Hematopoietic multipotent progenitor cell treated with erythropoietin and hydrocortisone succinate and interleukin-3 and kit ligand, for 8 days (in vitro differentiated cells): ENCODE data around the gene PSD2.

Source experiments
- DNase-seq: peaks from one replicate; pipeline ENCODE4 v3.0.0-alpha.2; 2015

The PSD2 gene

DNA sequence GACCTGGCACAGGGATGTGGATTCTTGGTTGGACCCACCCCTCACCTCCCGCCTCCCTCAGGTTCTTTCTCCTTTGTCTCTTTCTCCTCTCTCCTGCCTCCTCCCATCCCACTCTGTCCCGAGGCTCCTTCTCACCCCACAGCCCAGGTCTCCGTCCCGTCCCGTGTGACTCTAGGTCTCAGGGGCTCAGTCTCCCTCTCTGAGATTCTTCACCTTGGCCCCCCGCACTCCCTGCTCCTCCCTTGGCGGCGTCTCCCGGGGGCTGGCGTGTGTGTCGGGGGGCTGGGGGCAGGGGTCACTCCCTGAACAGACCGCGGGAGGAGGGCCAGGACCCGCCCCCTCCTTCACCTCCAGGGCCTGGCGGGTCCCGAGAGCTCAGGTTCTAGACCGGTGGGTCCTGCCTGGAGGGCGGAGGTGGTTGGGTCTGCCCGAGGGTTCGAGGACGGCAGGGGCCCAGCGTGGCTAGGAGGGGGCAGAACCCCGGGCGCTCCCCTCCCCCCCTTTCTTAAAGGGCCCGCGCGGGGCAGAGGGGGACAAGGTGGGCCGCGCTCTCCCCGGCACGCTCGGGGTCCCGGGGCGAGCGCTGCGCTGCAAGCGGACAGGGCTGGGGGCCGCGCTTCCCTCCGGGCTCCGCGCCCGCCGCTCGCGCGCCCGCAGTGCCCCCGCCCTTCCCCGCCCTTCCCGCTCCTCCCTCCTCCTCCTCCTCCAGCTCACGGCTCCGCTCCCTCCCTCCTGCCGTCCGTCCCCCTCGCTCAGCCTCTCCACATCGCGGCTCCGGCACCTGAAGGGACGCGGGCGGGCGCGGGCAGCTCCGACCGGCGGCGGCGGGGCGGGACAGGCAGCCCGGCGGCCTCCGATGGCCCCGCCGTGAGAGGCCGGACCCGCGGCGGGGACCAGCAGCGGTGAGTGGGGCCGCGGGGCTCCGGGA is at the start of gene PSD2:
TSS of gene PSD2 (plus strand) at position 735 of the 928 bp plus-strand sequence. CDS start 13,633 bp downstream, outside the sequence.
- DNase-seq: no peak

DNA sequence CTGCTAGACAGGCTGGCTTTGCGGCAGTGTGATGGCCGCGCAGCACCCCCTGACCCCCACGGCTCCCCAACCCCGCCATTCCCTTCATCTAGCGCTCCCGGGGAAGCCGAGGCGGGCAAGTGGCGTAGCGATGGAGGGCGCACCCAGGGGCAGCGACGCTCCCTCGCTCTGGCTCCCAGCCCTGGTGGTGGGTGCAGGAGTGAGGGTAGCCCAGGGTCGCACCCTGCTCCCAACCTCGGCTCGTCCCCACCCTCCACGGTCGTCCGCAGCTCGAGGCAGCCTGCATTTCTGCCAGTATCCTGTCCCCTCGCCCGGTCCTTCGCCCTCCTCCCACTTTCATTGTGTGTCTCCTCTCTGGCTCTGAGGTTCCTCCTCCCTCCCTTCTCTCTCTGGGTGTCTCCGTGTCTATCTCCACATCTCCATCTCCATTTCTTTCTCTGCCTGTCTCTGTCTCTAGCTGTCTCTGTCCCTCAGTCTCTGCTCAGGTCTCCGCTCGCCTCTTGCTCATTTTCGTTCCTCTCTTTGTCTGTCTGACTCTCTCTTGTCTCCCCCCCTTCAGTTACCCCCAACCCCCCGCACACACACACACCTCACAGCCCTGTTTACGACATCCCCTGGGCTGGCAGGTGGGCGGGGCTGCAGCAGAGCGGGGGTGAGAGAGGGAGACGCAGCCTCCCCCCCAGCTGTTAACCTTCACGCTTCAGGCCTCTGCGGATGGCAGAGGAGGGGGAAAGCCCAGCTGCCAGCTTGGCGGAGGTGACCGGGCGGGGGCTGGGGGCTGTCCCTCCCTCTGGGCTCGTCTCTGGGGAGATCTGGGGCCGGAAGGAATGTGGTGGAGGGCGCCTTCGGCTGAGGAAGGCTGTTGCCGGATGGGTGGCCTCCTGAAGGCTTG is 48.7 kb upstream of the PSD2 start:
- no peak for DNase-seq

DNA sequence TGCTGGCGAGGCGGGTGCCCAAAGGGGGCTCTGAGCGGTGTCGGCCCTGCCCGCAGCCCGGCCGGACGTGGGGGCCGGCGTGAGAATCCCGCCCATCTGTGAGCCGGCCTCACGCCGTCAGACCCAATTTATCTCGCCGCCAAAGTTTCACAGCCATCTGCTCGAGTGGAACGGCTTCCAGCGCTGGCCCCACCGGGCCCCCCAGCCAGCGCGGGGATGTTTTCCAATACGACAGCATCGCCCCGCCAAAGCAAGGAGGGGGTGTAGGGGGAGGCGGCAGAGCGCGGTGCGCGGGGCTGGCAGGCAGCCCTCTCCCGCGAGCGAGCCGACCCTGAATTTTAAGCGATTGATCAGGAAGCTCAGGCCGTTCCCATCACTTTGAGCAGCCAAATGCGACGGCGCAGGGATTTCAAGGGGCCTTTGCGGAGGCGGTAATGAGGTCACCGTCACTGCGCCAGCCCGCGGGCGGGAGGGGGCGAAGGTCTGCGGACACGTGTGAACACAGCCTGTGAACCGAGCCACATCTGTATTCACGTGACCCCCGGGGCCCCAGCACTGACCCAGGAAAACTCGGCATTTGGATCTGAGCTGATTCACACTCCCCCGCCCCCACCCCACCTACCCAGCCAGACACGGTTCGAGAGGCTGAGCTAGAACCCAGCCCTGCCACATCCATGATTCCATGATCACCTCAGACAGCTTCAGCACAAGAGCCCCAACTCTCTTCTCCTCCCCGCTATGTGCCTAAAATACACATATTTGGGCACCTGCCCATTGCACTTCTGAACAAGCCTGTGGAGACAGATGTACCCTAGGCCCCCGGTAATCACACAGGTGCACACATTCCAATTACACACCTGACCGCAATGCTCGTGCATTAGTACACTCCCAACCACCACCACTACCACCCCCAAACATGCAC is 47.8 kb upstream of the PSD2 start:
- no peak for DNase-seq

DNA sequence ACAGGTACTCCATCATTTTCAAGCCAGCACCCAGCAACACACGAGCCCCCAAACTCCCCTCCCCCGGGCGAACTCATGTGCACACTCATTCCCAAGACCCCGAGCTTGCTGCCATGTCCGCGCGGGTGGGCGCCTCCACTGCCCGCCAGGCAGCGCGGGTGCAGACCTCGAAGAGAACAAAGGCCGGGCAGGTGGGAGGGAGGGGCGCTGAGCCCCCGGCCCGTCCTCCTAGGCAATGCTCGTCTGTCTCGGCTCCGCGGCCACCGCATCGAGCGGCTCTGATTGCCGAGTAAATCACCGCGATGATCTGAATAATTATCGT is 47.1 kb upstream of the PSD2 start:
- DNase-seq: no peak

DNA sequence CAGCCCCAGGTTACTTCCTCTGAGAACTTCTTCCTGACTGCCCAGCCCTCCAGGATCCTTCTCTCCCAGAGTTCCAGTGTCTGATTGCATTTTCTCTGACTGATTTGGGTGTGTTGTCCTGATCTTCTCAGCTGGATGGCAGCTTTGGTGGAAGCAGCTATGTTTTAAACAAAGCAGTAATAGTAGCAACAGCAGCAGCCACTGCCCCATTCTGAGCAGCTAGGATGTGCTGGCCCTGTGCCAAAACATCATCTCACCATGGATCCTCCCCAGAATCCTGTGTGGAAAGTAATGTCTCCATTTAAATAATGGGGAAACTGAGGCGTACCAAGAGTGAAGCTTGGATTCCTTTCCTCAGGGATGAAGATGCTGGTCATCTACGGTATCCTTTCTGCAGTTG is 46.4 kb upstream of the PSD2 start:
- no peak for DNase-seq

DNA sequence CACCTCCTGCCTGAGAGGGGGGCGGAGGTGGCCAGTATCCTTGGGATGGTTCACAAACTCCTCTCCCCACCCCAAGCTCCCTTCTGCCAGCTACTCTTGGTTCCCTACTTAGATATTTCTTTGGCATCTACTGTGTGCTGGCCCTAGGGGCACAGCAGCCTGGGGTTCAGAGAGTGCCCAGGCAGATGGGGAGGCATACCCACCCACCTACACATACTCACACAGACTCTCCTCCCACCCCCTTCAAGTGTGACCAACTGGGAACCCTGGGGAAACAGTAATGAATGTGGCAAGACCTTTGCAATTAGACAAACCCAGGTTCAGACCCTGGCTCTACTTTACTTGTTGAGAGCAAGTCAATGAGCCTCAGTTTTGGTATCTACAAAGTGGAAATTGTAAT is 44.4 kb upstream of the PSD2 start:
- DNase-seq: no peak

DNA sequence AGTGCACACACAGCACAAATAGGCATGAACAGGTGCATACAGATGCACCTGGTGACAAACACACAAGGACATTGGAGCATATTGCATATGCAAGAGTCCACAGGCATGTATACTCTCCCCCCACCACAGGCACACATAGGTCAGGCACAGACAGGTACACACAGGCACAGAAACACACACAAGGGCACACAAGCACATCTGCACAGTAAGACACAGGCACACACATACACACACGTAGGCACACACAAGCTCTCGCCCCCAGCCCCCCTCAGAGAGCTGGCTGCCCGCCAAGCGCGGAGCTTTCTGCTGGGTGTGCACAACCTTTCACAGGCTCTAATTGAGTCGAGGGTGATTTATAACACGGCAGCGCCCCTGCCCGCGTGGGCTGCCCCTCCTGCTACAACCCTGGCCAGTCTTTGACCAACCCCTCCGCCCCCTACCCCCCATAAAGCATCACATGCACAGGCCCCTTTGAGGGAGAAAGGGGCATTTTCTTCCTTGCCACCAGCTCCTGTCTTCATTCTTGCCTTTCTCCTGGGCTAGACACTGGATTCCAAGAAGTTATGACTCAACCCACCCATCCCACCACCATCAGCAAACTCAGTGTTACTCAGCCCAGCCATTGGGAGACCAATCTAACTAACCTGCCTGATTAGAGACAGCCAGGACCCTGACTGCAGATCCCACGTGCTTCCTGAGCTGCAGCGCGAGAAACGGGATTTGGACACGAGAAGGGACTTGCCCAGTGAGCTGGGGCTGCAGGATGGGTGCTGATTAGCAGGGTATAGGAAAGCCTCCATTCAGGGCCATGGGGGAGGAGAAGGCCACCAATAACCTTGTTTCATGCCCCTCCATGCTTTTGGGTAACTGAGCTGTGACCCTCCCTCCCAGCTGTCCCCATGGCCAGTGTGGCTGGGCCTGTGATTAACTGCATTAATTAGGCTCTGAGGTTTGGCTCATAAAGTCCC is 42.8 kb upstream of the PSD2 start:
- no peak for DNase-seq

DNA sequence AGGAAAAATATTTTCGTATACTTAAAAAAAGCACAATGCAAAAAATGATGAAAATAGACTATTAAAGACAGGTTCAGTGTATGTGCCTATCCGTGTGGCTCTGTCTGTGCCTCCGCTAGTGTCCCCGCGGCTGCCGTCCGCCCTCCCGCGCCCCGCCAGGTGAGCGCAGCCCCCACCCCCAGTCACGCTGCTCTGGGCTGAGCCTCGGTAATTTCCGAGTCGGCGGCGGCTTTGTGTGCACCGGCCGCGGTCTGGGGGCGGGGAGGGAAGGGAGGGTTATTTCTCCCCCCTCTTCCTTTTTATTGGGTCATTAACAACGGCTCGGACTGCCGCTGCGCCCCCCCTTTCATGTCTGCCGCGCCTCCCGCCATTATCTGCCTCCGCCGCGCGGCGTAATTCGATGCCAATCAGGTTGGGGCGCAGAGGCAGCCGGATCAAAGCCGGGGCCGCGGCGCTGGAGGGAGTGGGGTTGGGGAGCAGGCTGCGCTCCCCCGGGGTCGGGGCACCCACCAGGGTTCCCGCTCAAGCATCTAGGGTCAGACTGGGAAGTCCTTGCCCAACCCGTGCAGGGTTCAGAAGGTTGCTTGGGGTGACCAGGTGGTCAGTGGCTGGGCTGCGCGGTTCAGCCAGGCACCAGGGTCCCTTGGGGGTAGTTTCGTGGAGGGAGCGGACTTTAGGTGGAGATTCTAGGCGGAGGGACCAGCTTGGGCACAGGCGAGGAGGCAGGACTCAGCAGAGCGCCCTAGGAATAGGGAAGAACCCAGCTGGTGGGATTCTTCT is 39.5 kb upstream of the PSD2 start:
- DNase-seq: no peak

DNA sequence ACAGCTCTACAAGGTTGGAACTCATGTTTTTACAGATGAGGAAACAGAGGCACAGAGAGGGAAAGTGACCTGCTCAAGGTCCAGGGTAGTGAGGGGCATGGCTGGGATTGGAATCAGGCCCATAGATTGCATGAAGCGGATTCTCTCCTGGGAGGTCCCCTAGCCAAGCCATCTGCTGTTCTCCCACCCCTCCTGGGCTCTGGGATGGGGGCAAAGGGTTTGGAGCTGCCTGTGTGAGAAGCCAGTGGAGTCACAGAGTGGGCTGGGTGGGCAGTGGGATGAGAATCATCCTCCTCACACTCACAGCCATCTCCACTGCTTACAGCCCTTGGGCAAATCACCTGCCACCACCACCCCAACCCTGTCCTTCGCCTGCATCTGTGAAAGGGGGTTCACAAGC is 38.6 kb upstream of the PSD2 start:
- DNase-seq: no peak

DNA sequence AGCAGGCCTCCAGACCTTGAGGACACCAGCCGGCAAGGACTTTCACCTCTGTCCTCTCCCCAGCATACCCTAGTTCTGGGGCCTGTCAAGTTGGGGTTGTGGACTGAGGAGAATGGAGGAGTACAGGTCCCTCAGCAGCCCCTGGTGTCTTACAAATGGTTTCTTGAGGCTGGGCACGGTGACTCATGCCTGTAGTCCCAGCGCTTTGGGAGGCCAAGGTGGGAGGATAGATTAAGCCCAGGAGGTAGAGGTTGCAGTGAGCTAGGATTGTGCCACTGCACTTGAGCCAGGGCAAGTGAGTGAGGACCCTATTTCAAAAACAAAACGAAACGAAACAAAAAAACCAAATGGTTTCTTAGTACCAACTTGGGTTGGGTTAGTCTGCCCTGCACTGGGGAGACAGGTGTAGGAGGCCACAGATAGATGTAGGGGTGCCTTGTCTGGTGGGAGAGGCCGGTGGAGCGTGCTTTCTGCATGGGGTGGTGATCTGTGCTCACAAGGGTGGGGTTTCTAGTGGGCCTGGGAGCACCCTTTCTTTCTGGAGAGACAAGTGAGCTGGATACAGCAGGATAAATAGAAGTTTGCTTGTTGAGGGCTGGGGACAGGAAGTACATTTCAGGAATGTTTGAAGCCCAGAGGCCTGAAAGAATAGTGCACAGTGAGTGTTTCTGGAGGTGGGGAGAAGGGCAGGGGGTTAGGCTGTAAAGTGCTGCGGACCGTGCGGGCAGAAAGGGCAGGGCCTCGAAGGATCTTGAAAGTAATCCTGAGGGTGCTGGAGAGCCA is 37.7 kb upstream of the PSD2 start:
- DNase-seq: no peak

DNA sequence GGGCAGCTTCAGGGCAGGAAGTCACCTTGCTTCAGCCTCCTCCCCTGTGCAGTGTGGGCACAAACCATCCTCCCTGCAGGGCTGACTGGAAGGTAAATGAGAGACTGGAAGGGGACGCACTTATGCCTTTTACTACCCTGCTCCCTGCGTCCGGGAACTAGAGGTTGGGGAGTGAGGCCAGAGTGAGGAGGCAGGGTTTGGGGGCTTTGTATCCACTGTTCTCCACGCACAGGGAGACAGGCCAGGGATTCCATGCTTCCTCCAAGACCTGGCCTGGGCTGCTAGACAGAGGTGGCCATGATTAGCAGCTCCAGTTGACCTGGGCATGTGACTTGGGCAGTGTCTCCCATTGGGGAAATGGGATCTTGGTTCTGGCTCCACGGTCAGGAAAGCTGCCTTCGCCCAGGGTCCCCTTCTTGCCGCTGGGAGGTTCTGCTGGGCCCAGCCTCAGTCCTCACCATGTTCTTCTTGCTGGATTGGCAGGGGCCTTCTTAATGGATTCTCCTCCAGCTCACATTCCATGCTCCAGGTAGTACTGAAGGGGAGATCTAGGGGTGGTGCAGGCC is 37.0 kb upstream of the PSD2 start:
- no peak for DNase-seq

DNA sequence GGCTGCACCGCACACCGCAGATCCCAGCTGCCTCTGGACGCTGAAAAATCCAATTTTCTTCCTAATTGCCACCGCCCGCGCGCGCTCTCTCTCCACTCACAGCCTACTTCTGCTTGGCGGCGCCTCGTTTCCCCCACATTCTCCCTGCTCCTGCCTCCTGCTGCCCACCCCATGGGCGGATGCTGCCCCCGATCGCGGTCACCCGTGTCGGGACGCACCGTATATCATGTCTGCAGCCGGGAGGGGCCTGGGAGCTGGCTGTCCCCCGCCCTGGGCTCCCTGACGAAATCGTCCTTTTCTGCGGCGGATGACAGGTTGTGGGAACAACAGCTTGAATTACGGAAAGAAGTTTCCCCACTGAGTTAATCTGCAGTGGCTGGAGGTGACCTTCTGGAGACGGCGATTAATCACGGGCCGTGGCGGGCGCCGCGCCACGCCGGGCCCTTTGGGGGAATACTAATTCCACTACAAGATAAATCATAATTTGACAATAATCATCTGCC is 36.3 kb upstream of the PSD2 start:
- DNase-seq: no peak

DNA sequence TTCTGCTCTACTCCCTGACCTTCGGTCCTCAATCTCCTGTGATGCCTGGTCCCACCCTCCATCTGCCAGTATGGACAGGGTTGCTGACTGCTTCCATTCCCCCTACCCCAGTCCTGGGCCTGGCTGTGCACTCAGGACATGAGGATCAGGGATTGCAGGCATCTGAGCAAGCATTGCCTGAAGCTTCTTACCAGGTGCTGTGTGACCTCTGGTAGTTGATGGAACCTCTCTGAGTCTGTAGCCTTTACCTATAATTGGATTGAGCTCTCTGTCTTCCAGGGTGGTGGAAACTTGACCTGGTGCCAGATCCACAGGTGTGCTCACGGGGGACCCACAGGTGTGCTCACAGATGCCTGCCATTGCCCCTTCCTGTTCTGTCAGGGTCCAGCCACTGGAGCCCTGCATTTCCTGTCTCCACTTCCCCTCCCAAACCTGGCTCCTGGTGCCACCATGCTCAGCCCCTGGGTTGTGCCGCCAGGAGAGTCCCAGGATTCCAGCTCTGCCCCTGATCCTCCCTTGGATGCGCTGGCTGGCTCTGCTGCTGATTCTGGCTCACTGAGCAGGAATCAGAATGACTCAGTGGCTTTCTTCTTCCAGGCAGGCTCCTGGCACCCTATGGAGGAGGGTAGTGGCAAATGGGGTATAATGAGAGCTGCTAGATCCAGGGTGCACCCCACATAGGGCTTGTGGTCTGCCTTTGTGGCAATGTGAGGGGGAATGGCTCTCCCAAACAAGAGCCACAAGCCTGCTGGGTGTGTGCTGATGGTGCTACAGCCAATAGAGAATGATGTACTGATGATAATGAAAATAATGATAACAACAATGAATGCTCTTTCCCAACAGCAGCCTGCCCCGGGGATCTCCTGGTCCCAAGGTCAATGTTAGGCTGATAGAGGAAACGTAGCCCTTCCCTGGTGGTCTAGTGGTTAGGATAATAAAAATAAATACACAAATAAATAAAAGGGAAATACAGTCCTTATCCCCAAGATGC is 35.2 kb upstream of the PSD2 start:
- DNase-seq: no peak

DNA sequence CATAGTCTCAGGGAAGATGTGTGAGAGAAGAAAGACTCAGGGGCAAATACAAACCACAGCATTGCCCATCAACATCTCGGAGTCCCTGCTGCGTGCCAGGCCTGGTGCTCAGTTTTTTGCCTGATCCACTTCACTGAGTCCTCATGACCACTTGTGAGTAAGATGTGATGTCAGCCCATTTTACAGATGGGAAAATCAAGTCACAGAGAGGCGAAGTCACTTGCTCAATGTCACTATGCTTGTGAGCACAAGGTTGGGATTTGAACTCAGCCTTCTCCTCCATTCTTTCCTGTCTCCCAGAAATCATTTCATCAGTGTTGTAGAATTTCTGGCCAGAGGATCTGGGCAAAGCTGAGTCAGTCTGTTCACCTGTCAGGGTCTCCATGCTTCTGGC is 34.6 kb upstream of the PSD2 start:
- no peak for DNase-seq

DNA sequence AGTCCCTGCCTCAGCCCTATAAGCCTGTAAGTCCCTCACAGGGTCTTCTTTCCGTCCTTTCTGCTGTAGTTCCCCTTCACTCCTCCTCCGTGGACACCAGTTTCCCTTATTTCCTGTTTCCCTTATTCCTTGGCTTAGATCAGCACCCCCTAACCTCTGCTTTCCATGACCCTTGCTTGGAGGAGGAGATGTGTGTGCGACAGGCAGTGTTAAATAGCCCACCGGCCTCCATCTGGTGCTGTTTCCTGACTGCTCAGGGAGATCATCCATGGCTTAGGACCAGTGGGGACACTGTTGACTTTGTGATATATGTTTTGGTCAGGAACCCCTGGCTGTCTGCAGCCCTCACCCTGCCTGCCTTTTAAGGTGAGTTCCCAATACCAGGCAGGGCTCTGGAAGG is 34.1 kb upstream of the PSD2 start:
- DNase-seq: no peak

DNA sequence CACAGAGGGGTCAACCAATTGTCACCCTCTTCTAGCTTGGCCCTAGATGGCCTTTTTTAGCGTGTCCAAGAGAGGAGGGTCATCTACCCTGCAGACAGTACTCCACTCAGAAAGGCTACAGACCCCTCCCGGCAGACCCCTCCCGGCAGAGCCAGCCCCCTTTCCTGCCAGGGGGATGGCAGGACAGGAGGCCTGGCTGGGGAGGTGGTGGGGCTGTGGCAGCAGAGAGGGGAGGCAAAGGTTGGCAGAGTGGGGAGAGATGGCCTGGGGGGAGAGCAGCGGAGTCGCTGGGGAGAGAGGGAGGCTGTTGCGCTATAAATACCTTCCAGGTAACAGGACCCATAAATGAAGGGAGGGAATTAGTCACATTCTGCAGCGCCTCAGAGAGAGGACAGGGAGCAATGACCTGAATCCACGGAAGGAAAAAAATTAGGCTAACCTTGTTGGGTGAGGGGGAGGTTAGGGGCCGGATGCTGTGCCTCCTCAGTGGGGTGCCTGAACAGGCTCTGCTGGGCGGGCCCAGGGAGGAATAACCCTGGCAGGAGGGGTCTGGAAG is 32.9 kb upstream of the PSD2 start:
- no peak for DNase-seq

DNA sequence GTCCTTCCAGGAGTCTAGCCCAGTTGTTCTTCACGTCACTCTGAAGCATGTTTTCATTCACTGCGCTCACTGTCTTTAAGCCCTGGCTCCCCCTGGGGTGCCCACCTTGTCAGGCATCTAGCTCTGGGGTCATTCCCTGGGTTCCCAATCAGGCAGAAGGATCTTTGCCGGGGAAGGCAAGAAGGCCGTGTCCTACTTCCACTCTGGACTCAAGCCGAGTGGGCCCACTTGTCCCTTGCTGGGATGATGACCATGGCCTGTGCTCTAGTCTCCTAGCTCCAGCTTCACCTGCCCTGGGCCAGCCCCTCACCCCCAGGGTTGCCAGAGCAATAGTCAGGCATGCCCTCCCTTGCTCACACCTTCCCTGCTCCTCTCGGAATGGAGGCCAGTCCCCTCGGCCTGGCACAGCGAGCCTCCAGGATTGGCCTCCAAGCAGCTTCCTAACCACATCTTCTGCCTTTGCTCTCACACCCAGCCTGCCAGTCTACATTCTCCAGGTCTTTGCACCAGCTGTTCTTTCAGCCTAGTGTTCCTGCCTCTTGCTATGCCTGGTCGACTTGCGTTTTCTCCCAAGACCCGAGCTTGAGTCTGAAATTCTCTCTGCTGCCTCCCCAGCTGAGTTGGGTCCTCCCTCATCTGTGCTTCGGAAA is 32.2 kb upstream of the PSD2 start:
- DNase-seq: no peak
